Measurements from ENCODE around the gene XRN1.

DNA sequence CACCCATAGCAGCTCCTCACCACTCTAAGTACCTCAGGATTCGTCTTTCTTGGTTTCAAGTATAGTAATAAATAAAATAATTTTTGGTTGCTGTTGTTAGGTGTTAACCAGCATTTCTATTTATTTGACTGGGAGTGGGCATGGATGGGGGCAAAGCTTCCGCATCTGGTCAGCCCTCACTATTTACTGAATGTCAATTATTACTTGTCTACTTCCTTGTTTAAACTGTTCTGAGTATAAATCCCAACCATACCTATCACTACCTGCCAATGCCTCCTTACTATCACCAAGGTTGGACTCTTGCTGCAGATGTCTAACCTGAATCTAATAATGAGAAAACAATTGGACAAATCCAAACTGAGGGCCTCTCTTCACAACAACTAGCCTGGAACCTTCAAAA, 180.6 kb downstream of the XRN1 start:
- TF ChIP-seq, protein P1, sequence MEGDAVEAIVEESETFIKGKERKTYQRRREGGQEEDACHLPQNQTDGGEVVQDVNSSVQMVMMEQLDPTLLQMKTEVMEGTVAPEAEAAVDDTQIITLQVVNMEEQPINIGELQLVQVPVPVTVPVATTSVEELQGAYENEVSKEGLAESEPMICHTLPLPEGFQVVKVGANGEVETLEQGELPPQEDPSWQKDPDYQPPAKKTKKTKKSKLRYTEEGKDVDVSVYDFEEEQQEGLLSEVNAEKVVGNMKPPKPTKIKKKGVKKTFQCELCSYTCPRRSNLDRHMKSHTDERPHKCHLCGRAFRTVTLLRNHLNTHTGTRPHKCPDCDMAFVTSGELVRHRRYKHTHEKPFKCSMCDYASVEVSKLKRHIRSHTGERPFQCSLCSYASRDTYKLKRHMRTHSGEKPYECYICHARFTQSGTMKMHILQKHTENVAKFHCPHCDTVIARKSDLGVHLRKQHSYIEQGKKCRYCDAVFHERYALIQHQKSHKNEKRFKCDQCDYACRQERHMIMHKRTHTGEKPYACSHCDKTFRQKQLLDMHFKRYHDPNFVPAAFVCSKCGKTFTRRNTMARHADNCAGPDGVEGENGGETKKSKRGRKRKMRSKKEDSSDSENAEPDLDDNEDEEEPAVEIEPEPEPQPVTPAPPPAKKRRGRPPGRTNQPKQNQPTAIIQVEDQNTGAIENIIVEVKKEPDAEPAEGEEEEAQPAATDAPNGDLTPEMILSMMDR (IDR thresholded peaks at IDR 0.05; ENCODE audit: low read depth, low read length, poor library complexity, severe bottlenecking), result no peak
- TF ChIP-seq EZH2phosphoT487 (IDR thresholded peaks at IDR 0.05; ENCODE audit: borderline replicate concordance, low read length), result no peak

All from DOHH2 (cell line).